NCI-H345 (cell line): Measurements from ENCODE around the gene CD300LG.
"Not testable (repeated sequence)": the region's sequence is repeated elsewhere in the genome, so short reads cannot be mapped to it uniquely, and the experiment has no call there.

Experiments
- DNase-seq: peaks from one replicate; lab custom pipeline; 2025; lab: John Stamatoyannopoulos, UW

The CD300LG gene

GRCh38 chr17:43854498-43854897 lies 7.5 kb downstream of the CD300LG start:
- DNase-seq: no peak

GRCh38 chr17:43855061-43855460 lies 8.1 kb downstream of the CD300LG start:
- DNase-seq: no peak

- no peak for DNase-seq
These were observed 9.2 kb downstream of the CD300LG start for GRCh38 chr17:43856141-43856540.

GRCh38 chr17:43857141-43857540 lies 10.2 kb downstream of the CD300LG start:
- no peak for DNase-seq

GRCh38 chr17:43857957-43858600 lies 11.1 kb downstream of the CD300LG start:
- no peak for DNase-seq

GRCh38 chr17:43860077-43860725 lies 13.2 kb downstream of the CD300LG start:
- DNase-seq: no peak

- no peak for DNase-seq
These were observed 14.1 kb downstream of the CD300LG start for GRCh38 chr17:43860927-43861622.

GRCh38 chr17:43861960-43862359 lies 15.0 kb downstream of the CD300LG start:
- no peak for DNase-seq

- DNase-seq: no peak
These were observed 17.4 kb downstream of the CD300LG start for GRCh38 chr17:43864161-43864984.

- no peak for DNase-seq
These were observed 21.4 kb downstream of the CD300LG start for GRCh38 chr17:43868226-43868994.

GRCh38 chr17:43869031-43869430 lies 22.1 kb downstream of the CD300LG start:
- DNase-seq: not testable (repeated sequence)

- peak; percentile 35 for DNase-seq
These were observed 25.1 kb downstream of the CD300LG start for GRCh38 chr17:43871946-43872690.

GRCh38 chr17:43873091-43873490 lies 26.1 kb downstream of the CD300LG start:
- no peak for DNase-seq

- no peak for DNase-seq
These were observed 26.8 kb downstream of the CD300LG start for GRCh38 chr17:43873815-43874214.

- no peak for DNase-seq
These were observed 27.3 kb downstream of the CD300LG start for GRCh38 chr17:43874293-43874692.

GRCh38 chr17:43875476-43876147 lies 28.6 kb downstream of the CD300LG start:
- DNase-seq: no peak

- no peak for DNase-seq
These were observed 30.1 kb downstream of the CD300LG start for GRCh38 chr17:43877031-43877430.

- no peak for DNase-seq
These were observed 30.6 kb downstream of the CD300LG start for GRCh38 chr17:43877451-43878155.
